ENCODE measurements around the gene TSC22D2.

DNA sequence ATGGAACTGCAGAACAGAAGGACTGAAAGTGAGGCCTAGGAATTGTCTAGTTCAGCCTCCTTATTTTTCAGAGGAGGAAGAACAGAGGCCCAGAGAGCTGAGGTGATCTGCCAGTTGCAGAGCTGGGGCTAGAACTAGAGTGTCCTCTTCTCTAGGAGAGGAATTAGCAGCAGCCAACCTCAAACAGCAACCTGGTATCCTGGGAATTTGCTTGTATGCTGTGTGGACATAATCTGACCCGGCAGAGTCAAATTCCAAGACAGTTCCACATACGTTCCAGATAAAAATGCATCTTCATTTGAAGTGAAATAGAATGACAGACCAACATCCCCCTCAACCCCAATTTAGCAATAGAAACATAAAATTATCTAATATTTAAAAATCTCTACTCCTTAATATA lies 13.5 kb upstream of the TSC22D2 start:
- TF ChIP-seq SIN3A (IDR thresholded peaks at IDR 0.05; ENCODE audit: borderline replicate concordance, insufficient read depth, low read depth, low read length): no peak
- TF ChIP-seq, protein P1, sequence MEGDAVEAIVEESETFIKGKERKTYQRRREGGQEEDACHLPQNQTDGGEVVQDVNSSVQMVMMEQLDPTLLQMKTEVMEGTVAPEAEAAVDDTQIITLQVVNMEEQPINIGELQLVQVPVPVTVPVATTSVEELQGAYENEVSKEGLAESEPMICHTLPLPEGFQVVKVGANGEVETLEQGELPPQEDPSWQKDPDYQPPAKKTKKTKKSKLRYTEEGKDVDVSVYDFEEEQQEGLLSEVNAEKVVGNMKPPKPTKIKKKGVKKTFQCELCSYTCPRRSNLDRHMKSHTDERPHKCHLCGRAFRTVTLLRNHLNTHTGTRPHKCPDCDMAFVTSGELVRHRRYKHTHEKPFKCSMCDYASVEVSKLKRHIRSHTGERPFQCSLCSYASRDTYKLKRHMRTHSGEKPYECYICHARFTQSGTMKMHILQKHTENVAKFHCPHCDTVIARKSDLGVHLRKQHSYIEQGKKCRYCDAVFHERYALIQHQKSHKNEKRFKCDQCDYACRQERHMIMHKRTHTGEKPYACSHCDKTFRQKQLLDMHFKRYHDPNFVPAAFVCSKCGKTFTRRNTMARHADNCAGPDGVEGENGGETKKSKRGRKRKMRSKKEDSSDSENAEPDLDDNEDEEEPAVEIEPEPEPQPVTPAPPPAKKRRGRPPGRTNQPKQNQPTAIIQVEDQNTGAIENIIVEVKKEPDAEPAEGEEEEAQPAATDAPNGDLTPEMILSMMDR (IDR thresholded peaks at IDR 0.05): no peak
- no peak for TF ChIP-seq REST (IDR thresholded peaks at IDR 0.05; ENCODE audit: insufficient read depth in 1 of 2, low read depth in 2 of 2, low read length in 1 of 2)
- TF ChIP-seq POLR2AphosphoS5 (IDR thresholded peaks at IDR 0.05; ENCODE audit: low read depth, low read length): no peak
- no peak for TF ChIP-seq TCF7L2 (IDR thresholded peaks at IDR 0.05; ENCODE audit: low read depth, low read length)
